ENCODE results near the gene ST6GALNAC3.
"Not testable (repeated sequence)": the region's sequence is repeated elsewhere in the genome, so short reads cannot be mapped to it uniquely, and the experiment has no call there.

The ST6GALNAC3 gene

DNA sequence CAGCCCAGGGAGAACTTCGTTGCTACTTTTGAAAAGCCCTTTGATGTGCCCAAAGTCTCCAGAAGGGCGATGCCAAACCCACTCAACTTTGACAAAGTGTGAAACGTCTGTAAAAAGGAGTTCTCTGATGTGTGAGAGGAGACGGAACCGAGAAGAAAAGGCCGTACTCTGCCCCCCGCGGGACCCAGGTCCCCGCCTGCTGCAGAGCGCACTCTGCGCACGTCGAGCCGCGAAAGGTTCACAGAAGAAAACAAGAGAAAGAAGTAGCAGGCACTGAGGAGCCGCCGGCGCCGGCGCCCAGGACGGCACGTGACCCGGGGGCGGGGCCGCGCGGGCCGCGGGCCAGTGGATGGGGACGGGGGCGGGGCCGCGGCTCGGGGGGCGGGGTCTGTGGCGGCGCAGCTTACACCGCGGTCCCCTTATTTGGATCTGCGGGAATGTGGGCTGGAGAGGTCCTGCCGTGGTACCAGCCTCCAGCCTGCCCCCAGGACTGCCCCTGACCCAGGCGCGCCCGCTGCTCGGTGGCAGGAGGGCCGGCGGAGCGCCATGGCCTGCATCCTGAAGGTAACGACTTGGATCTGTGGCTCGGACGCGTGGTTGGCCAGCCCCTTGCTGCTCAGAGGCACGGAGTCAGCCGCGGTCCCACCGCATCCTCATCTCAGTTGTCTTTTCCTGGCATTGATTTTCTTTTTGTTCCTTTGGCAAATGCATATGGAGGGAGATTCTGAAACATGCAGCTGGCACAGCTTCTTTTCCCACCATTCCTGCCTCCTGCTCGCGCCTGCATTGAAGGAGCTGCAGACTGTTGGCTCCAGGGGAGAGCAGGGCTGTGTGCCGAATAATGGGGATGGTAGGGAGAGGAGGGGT lies at the start of gene ST6GALNAC3:
Gene ST6GALNAC3, plus strand, starts transcription at position 426 of the 867 bp plus-strand sequence.
- in situ Hi-C loops (cut with HindIII; ENCODE audit: low sequenced_read_pairs), result no loop called here

DNA sequence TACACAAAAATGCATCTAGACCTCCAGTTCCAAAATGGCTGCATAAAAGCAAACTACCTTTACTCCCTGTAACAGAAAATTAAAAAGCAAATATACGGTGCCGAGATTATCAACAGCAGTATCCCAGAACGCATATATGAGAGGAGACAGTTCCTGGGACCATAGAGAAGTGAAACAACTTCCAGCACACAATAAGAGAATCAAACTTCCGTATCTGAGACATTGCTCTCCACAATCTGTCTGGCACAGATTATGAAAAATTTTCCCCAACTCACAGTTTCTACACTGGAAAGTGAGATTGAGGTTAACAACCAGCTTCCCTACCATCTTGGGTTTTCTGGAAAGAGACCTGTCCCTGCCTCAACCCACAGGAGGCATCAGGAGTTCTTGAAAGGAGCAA lies 47.2 kb upstream of the ST6GALNAC3 start:
- in situ Hi-C loops (cut with HindIII; ENCODE audit: low sequenced_read_pairs), result no loop called here

DNA sequence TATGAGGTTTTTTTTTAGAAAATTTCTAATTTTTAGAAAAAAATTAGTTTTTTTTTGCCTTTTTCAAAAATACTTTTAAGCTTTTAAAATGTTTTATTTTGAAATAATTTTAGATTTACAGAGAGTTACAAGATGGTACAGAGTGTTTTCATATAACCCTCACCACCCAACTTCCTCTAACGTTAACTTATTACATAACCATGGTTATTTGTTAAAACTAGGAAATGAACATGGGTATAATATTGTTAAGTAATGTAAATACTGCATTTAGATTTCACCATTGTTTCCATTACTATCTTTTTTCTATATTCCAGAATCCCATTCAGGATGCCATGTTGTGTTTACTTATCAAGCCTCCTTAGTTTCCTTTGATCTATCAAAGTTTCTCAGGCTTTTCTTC lies 45.2 kb upstream of the ST6GALNAC3 start:
- in situ Hi-C loops (cut with HindIII; ENCODE audit: low sequenced_read_pairs), result no loop called here

DNA sequence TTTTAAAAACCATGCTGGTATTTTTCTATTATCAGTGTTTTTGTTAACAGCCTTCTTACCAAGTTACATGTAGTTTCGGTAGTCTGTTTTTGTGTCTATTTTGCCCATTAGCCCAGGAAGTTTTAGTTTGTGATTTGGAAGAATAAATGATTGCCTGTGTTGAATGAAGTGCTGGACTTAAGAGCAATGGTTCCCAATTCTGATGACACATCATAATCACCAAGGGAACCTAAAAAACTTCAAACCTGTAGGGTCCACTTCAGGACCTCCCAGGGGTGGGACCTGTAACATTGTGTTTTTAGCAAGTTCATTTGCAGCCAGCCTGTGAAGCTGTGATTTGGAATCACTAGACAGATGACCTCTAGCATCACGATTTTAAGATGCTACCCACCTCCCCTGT lies 43.0 kb upstream of the ST6GALNAC3 start:
- in situ Hi-C loops (cut with HindIII; ENCODE audit: low sequenced_read_pairs), result no loop called here

DNA sequence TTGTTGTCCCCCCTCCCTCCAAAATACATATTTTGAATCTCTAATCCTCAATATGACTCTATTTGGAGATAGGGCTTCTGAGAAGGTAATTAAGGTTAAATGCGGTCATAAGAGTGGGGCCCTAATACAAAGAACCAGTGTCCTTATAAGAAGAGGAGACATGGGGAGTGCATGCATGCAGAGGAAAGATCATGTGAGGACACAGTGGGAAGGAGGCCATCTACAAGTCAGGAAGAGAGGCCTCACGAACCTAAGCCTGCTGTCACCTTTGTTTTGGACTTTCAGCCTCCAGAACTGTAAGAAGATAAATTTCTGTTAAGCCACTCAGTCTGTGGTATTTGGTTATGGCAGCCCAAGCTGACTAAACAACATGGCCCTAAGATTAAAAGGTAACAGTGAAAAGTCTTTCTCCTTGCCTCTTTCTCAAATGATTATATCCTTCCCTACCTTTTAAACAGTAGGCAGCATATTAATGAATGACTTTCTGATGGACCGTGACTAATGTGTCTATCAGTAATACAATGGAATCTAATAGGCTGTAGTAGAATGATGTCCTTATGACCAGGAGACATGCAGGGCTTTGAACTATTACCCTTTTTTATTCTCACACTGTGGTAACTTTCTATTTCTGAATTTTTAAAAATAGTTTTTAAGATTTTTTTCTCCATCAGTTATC lies 40.6 kb upstream of the ST6GALNAC3 start:
- in situ Hi-C loops (cut with HindIII; ENCODE audit: low sequenced_read_pairs), result no loop called here

DNA sequence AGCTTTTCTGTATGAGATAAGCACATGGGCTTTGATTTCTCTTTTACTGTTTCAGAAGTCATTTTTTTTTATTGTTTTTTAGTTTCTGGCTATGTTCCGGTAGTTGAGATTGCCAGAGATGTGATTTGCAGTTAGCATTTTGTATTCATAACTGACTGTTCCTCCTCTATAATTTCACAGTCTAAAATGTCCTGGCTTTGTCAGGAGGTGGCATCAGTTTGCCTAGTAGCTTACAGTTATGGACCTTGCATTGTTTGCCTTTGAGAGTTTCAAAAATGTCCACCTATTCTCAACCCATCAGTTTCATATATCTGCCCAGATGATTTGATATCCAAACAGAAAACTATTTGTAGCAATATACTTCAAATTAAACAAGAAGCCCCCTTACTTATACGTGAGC lies 39.5 kb upstream of the ST6GALNAC3 start:
- in situ Hi-C loops (cut with HindIII; ENCODE audit: low sequenced_read_pairs), result no loop called here

DNA sequence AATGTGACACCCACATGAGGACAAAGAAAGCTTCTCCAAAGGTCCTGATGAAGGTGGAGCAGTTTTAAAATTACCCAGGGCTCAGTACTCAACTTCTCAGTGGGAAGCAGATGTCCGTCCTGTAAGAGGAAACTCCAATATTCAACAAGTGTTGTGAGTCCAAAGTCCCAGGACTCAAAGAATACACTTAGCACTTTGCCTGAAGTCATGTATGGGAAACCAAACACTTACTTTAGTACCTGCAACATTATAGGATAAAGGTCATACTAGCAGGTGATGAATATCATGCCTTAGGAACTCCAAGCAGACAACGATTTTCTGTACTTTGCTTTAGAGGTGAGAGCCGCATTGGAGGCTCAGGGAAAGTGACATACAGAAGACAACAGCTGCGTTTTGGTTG lies 37.2 kb upstream of the ST6GALNAC3 start:
- in situ Hi-C loops (cut with HindIII; ENCODE audit: low sequenced_read_pairs), result no loop called here

DNA sequence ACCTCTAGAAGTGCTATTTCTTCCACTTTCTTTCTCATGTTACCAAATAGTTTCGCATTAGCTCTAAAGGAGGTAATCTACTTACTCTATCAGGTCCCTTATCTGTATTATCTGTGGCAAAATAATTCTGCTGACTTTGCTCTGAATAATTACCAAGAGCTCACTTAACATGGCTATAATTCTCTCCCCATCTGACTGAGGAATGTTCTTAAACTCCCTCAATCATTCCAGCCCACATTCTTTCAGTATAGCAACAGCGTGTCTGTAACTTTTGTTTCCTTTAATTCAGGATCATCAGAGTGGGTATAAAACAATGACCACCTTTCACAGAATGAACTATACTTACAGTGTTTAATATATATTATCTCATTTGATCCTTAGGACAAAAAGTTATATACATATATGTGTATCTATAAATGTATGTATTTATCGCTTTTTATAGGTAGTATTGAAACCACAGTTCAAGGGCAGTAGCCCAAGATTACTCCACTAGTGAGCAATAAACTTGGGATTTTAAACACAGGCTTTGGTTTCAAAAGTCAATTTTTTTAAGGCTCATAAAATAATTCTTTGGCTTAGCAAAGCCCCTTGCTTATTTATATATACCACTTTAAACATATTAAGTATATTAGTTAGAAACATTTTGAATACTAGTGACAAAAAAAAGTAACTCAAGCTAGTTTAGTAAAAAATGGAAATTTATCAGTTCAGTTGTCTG lies 36.1 kb upstream of the ST6GALNAC3 start:
- in situ Hi-C loops (cut with HindIII; ENCODE audit: low sequenced_read_pairs), result no loop called here

DNA sequence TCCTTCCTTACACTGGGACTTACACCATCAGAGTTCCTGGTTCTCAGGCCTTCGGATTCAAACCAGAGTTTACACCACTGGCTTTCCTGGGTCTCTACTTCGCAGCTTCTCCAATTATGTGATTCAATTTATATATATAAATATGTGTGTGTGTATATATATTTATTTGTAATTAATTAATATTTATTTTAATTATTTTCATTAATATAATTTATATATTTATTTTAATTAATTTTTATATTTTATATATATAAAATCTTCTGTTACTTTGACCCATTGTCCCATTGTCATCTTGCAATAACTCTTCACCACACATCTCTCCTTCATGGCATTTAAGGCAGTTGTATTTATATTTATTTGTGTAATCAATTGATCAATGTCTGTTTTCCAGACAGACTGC lies 28.4 kb upstream of the ST6GALNAC3 start:
- in situ Hi-C loops (cut with HindIII; ENCODE audit: low sequenced_read_pairs), result no loop called here

DNA sequence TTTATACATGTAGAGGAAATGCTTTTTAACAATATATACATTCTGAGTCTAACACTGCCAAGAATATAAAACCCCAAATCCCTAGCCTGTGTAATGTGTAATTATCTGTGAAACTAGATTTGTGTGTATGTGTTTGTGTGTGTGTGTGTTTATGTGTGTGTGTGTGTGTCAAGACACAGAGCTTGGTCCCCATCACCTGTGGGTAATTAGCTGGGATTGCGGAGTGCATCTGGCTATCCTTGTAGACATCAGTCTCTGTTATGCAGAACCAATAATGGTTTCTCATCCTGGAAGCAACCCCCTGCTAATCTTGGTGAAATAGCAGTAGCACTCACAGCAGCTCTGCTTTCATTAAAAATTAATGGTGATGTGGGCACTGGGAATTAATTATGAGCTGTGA lies 26.3 kb upstream of the ST6GALNAC3 start:
- in situ Hi-C loops (cut with HindIII; ENCODE audit: low sequenced_read_pairs), result no loop called here

DNA sequence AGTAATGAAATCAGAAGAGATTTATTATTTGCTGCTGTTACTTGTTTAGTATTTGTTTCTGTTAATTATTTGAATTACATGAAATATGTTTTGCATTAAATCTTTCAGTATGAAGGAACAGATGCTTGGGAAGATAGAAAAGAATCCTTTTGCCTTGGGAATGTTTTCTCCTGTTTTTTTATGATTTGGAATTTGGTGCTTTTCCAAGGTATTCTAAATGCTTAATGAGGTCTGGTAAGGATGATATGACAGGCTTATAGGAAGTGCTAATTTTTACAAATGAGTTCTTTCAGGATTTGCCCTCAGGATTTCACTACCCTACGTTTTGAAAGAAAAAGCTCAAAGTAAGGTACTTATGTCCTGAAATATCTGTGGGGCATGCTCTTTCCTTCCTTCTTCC lies 25.6 kb upstream of the ST6GALNAC3 start:
- in situ Hi-C loops (cut with HindIII; ENCODE audit: low sequenced_read_pairs), result no loop called here

DNA sequence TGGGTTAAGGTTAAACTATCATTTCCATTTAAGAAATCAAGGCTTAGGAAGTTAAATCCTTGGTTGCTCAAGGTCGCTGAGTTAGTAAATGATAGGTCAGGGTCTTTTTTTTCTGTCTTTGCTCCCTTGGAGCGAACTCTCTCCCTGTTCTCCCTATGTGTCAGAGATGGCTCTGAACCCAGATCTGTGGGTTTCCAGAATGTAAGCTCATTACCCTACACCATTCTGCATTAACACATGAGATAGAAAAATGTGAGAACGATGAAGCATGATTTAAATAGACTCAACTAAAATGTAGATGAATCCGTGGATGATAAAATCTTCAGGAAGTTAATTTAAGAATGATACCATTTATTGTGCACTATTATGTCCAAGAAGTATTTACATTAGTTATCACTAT lies 25.0 kb upstream of the ST6GALNAC3 start:
- in situ Hi-C loops (cut with HindIII; ENCODE audit: low sequenced_read_pairs), result no loop called here

DNA sequence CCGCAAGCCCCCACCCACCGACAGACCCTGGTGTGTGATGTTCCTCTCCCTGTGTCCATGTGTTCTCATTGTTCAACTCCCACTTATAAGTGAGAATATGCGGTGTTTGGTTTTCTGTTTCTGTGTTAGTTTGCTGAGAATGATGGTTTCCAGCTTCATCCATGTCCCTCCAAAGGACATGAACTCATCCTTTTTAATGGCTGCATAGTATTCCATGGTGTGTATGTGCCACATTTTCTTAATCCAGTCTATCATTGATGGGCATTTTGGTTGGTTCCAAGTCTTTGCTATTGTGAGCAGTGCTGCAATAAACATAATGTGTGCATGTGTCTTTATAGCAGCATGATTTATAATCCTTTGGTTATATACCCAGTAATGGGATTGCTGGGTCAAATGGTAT lies 24.5 kb upstream of the ST6GALNAC3 start:
- in situ Hi-C loops (cut with HindIII; ENCODE audit: low sequenced_read_pairs), result not testable (repeated sequence)

DNA sequence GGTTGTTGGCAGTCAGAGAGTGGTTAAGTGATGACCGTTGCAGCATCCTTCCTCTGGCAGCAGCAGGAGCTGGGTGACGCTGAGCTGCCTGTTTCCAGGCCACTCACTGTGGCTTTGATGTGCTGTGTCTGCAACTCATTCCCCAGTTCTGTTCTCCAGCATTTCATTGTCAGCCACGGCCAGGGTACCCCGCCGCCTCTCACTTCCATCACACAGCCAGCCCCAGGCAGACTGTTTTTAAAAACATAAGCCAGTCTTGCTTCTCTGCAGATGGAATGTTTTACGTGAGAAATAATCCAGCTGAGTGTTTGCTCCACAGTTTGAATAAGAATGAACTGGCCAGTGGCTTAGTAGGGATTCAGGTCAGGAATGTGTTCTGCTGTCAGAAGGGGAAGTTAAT lies 21.5 kb upstream of the ST6GALNAC3 start:
- in situ Hi-C loops (cut with HindIII; ENCODE audit: low sequenced_read_pairs), result no loop called here

DNA sequence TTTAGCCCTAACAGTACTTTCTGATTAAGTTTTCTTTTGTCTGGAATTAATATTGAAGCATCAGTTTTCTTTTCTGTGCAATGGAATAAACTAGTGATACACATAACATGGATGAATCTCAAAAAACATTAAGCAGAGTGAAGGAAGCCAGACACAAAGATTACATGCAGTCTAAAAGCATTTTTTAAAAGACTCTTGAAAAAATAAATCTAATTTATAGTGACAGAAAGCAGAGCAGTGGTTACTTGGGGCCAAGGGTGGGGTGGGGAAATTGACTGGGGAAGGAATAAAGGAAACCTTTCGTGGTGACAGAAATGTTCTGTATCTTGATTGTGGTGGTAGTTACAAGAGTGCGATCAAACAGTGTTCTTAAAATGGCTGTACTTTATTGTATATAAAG lies 20.2 kb upstream of the ST6GALNAC3 start:
- in situ Hi-C loops (cut with HindIII; ENCODE audit: low sequenced_read_pairs), result no loop called here

DNA sequence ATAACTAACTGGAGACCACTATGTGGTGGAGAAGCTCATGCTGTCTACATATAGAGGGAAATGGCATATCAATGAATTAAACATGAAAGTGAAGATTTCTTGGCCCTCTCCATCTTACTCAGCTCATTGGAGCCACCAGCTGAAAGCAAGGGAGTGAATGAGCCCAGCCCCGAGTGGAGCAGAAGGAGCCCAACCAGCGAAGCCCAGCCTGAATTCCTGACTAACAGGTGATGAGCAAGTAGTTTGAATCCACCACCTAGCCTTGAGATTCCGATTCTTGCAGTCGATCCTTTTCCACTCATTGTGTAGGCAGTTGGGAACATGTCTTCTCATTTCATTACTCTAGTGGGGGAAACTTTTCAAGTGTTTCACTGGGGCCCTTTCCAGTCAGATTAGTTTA lies 18.6 kb upstream of the ST6GALNAC3 start:
- in situ Hi-C loops (cut with HindIII; ENCODE audit: low sequenced_read_pairs), result no loop called here

DNA sequence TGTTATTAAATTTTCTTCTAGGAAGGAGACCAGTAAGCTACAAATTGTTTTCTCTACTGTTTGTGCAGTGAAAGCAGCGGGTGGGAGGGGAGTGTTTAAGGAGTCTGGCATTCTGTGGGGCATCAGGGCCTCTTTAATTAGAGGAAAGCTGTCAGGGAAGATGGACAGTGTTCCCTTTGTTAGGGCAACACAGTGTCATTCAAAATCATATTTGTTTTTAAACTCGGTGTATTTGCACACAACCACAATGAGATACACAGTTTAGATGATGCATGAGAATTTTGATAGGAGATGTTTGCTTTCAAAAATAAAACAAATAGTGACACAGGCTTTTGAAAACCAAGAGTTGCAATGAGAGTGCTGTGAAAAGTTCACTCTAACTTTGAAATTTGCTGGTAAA lies 15.1 kb upstream of the ST6GALNAC3 start:
- in situ Hi-C loops (cut with HindIII; ENCODE audit: low sequenced_read_pairs), result no loop called here

DNA sequence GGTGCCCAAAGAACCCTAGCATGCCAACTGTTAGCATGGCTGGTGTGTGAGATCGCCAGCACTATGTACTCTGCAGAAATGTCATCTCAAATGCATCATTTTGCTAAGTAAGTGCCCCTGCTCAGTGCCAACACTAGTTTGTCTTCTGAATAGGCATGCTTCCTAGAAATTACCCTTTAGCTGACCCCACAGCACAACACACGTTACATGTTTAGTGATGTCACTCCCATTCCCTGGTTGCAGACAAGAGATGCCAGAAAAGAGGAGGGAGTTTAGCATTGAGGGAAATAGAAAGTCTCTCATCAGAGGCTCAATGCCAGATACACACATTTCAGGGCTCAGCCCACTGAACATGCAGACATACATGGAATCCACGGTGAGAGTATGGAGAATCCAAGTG lies 9.3 kb upstream of the ST6GALNAC3 start:
- in situ Hi-C loops (cut with HindIII; ENCODE audit: low sequenced_read_pairs), result no loop called here

DNA sequence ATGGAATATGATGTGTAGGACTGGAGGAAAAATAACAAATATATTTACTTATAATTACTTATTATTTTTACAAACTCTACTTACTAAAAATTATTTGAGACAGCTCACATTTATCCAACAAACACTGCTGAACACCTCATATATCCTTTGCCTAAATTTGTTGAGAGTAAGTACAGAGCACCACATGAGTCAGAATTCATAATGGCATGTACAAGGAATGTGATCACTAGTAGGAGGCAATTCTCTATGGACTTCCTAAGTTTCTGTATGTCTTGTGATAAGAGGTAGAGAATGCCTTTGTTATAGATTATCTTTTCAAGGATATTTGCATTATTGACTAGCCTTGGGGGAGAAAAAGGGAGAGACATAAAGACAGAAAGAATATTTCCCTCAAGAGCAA lies 8.2 kb upstream of the ST6GALNAC3 start:
- in situ Hi-C loops (cut with HindIII; ENCODE audit: low sequenced_read_pairs), result no loop called here

DNA sequence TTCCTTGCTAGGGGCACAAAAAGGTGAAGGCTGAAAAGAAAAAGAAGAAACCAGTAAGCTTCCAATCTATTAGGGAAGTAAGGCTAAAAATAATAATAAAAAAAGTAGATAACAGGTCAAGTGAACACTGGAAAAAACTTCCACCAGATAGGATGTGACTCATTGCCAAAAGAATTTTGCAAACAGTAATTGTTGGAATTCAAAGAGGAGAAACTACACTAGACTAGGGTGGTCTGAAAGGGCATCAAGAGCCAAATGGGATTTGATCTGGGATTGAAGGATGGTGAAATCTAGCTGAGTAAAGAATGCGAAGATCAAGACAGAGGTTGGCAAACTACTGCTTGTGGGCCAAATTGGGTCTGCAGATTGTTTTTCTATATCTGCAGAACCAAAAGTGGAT lies 6.0 kb upstream of the ST6GALNAC3 start:
- in situ Hi-C loops (cut with HindIII; ENCODE audit: low sequenced_read_pairs), result no loop called here

DNA sequence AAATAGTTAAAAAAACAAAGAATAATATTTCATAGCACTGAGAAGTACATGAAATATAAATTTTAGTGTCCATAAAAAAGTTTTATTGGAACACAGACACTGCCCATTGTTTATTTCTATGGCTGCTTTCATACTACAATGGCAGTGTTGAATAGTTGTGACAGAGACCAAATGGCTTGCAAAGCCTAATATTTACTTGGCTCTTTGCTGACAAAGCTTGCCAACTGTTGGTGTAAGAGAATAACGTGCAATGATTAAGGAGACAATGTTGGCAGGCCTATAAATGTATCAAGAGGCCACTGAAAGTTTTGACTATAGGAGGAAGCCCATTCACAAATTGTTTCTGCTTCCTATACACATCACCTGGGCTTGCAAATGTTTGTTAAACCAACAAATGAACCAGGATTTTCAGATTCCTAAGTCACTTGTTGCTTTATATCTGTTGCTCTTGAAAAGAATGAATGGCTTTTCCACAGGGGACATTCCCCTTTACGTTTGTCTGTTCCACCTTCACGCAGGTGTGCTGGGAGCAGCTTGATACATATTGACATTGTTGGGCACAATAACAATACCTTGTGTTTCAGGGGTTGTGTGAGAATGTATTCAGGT lies 5.5 kb upstream of the ST6GALNAC3 start:
- in situ Hi-C loops (cut with HindIII; ENCODE audit: low sequenced_read_pairs), result no loop called here
